Measurements from ENCODE around the gene CCDC33. TPM values are rescaled to one million over a fixed set of nuclear protein-coding genes. Genes with fewer than 3 reads are reported as not detected.

CCDC33 gene
- total RNA-seq, 4 donors from 2014 or later: 1.4 to 2.8 (median 1.7) TPM

DNA sequence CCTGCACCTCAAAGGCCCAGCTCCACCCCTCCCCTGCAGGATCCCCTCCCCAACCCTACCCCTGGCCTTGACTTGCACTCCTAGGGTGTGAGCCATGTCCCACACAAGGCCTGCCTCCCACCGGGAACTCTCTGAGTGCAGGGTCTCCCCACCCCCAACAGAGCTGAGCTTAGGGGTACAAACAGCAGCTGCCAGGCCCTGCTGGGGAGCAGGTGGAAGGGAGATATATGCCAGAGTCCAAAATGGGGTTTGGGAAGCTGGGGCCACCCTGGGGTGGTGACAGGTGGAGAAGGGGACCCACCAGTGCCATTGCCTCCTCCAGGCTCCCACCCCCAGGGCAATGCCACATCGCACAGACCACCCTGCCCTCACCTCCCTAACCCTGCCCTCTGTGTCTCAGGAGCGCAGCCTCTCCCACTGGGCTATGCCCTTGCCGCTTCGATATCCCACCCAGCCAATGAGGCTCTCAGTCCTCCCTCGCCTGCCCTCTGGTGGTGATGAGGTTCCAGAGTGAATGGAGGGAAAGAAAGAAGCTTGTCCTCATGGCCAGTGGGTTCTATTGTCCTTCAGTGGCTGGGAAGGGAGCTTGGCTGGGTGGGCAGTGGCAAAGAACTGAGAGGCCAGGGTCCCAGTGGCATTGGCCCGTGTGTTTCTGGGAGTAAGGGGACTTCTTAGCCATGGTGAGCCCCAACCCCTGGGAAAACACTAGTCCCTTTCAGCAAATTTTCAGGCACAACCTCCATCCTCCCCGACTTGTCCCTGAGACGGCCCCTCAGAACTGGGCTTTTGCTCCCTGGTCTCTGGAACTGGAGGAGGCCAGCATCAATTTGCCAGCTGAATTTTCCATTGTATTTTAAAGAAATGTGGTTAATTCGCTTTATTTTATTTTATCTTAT lies 84.5 kb downstream of the CCDC33 start:
- H3K9me3 ChIP-seq: no peaks in the 10 kb centered on the region
- no peak overlapping the region for H3K27ac ChIP-seq
- DNase-seq: peak; percentile 64 to 72
- intact Hi-C loops (cut with DNase I; ENCODE audit: low total_unique reads): loop anchor here (5.0 kb wide), 1 partner anchor 193 kb away; no protein-coding TSS in a partner anchor
- H3K4me1 ChIP-seq: peaks cover 0 to 15% of the 10 kb centered on the region in 2 donors
- H3K4me3 ChIP-seq: no peak overlapping the region
- no peaks in the 10 kb centered on the region for H3K27me3 ChIP-seq
- no peaks in the 10 kb centered on the region for H3K36me3 ChIP-seq
- TF ChIP-seq CTCF (IDR thresholded peaks at IDR 0.05): peak; percentile 18 to 65 (median 44)
- peak in 1 of 2 donors; percentile 10 for TF ChIP-seq POLR2A (IDR thresholded peaks at IDR 0.05)

DNA sequence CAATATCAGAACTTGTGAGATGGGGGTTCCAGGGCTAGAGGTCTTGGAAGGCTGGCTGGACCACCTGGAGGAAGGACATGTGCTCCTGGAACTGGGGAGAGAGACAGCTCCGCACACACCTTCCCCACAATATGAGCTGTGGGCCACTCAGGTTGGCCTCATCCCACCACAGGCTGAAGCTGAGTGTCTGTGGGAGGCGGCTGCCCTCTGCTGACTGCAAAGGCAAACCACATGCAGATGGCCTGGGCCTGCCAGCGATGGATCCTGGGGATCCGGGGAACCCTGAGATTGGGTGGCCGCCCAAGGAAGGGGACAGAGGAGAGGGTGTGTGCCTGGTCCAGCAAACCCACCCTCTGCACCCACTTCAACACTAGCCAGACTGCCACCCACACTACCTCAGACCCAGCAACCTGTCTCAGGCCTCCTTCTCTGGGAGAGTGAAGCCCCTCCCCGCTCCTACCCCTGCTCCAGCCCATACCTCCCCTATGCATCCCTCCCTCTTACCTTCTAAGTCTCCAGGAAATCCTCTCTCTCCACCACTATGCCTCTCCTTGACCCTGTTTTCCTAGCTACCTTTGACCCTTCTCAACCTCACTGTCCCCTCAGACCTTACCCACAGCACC lies 86.5 kb downstream of the CCDC33 start:
- Histone ChIP-seq H3K4me3 (no peak overlapping the region), H3K4me1 (peaks cover 0 to 11% of the 10 kb centered on the region in 2 donors), H3K27me3 (no peaks in the 10 kb centered on the region), H3K36me3 (no peaks in the 10 kb centered on the region), H3K27ac (no peak overlapping the region), H3K9me3 (no peaks in the 10 kb centered on the region)
- intact Hi-C loops (cut with DNase I; ENCODE audit: low total_unique reads): loop anchor here (5.0 kb wide), 1 partner anchor 195 kb away; no protein-coding TSS in a partner anchor
- DNase-seq: peak; percentile 60 to 71
- peak; percentile 72 to 91 (median 82) for TF ChIP-seq CTCF (IDR thresholded peaks at IDR 0.05)
- no peak for TF ChIP-seq POLR2A (IDR thresholded peaks at IDR 0.05)

- H3K36me3 ChIP-seq: no peaks in the 10 kb centered on the region
- DNase-seq: no peak
- intact Hi-C loops (cut with DNase I; ENCODE audit: low total_unique reads): loop anchor here (5.0 kb wide), 1 partner anchor 197 kb away; no protein-coding TSS in a partner anchor
Measured at GRCh38 chr15:74324714-74325113, 88.6 kb downstream of the CCDC33 start.

GRCh38 chr15:74326746-74327145 lies 90.6 kb downstream of the CCDC33 start:
- no peak overlapping the region for H3K4me3 ChIP-seq
- intact Hi-C loops (cut with DNase I; ENCODE audit: low total_unique reads): no loop called here
- no peaks in the 10 kb centered on the region for H3K27me3 ChIP-seq
- DNase-seq: no peak
- H3K9me3 ChIP-seq: no peaks in the 10 kb centered on the region
- TF ChIP-seq POLR2A (IDR thresholded peaks at IDR 0.05) (no peak), CTCF (IDR thresholded peaks at IDR 0.05) (no peak)
- H3K36me3 ChIP-seq: no peaks in the 10 kb centered on the region
- no peak overlapping the region for H3K27ac ChIP-seq
- H3K4me1 ChIP-seq: no peaks in the 10 kb centered on the region

More at GRCh38 chr15:74324714-74325113, 88.6 kb downstream of the CCDC33 start:
- Histone ChIP-seq H3K4me3 (no peak overlapping the region), H3K27ac (no peak overlapping the region), H3K27me3 (no peaks in the 10 kb centered on the region), H3K4me1 (no peaks in the 10 kb centered on the region), H3K9me3 (no peaks in the 10 kb centered on the region)
- TF ChIP-seq POLR2A (IDR thresholded peaks at IDR 0.05) (no peak), CTCF (IDR thresholded peaks at IDR 0.05) (no peak)

DNA sequence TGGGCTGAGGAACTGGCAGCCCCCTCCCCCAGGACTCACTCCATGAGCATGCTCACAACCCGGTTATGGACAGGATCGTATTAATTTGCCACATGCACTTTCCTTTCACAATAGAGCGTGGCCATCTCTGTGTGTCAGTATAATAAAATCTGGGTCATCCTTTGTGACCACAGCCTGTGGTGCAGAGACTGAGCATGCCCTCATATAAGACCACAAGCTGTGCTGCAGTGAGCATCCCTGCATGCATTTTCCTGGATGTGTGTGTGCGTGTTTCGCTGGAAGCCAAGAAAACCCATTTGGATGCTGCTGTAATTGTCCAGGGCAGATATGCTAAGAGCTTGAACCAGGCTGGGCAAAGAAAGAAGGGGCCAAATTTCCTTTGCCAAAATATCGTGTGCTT lies 91.6 kb downstream of the CCDC33 start:
- intact Hi-C loops (cut with DNase I; ENCODE audit: low total_unique reads): no loop called here
- Histone ChIP-seq H3K27me3 (no peaks in the 10 kb centered on the region), H3K27ac (no peak overlapping the region), H3K9me3 (no peaks in the 10 kb centered on the region), H3K36me3 (no peaks in the 10 kb centered on the region), H3K4me3 (no peak overlapping the region), H3K4me1 (no peaks in the 10 kb centered on the region)
- TF ChIP-seq CTCF (IDR thresholded peaks at IDR 0.05) (no peak), POLR2A (IDR thresholded peaks at IDR 0.05) (no peak)
- no peak for DNase-seq

Data from uterus (tissue), 4 donors.